ENCODE measurements around the gene DLL4. TPM values are rescaled to one million over a fixed set of nuclear protein-coding genes. Genes with fewer than 3 reads are reported as not detected.
"Not testable (repeated sequence)": the region's sequence is repeated elsewhere in the genome, so short reads cannot be mapped to it uniquely, and the experiment has no call there.

DLL4 gene
- total RNA-seq, 1 donor, result 0.09 TPM

GRCh38 chr15:40951764-40952163 is 22.6 kb downstream of the DLL4 start:
- no peak for DNase-seq (ENCODE audit: low read depth)
- no peak for TF ChIP-seq CTCF (IDR thresholded peaks at IDR 0.05; ENCODE audit: insufficient read depth, low read length)
- no peak overlapping the region for H3K4me3 ChIP-seq (ENCODE audit: low read depth, low read length)

- TF ChIP-seq CTCF (IDR thresholded peaks at IDR 0.05; ENCODE audit: insufficient read depth, low read length), result no peak
- no peak for DNase-seq (ENCODE audit: low read depth)
Observed at GRCh38 chr15:40952301-40952900, 23.3 kb downstream of the DLL4 start.

GRCh38 chr15:40952901-40953712 is 24.0 kb downstream of the DLL4 start, which contains the start of gene CHAC1:
TSS of gene CHAC1 (plus strand) at chr15:40953471. CDS start at chr15:40953584, 113 bp downstream.
- H3K4me3 ChIP-seq (ENCODE audit: low read depth, low read length), result peak within 1 kb of the TSS; percentile 90
- peak; percentile 96 for DNase-seq (ENCODE audit: low read depth)
- no peak for TF ChIP-seq CTCF (IDR thresholded peaks at IDR 0.05; ENCODE audit: insufficient read depth, low read length)

More at GRCh38 chr15:40952301-40952900, 23.3 kb downstream of the DLL4 start:
- peak overlapping the region; percentile 90 for H3K4me3 ChIP-seq (ENCODE audit: low read depth, low read length)

GRCh38 chr15:40953713-40954074 is 24.6 kb downstream of the DLL4 start:
- TF ChIP-seq CTCF (IDR thresholded peaks at IDR 0.05; ENCODE audit: insufficient read depth, low read length), result no peak
- H3K4me3 ChIP-seq (ENCODE audit: low read depth, low read length), result peak overlapping the region; percentile 90
- no peak for DNase-seq (ENCODE audit: low read depth)

GRCh38 chr15:40954158-40954848 is 25.2 kb downstream of the DLL4 start:
- peak overlapping the region; percentile 90 for H3K4me3 ChIP-seq (ENCODE audit: low read depth, low read length)
- DNase-seq (ENCODE audit: low read depth), result not testable (repeated sequence)

- DNase-seq (ENCODE audit: low read depth), result no peak
- peak overlapping the region; percentile 35 for H3K4me3 ChIP-seq (ENCODE audit: low read depth, low read length)
- no peak for TF ChIP-seq CTCF (IDR thresholded peaks at IDR 0.05; ENCODE audit: insufficient read depth, low read length)
Observed at GRCh38 chr15:40955141-40955903, 26.2 kb downstream of the DLL4 start.
